GM23248 (cell line): ENCODE data around the gene PPP2R3B.
"Not testable (repeated sequence)": the region's sequence is repeated elsewhere in the genome, so short reads cannot be mapped to it uniquely, and the experiment has no call there.

Experiments
- EZH2 ChIP-seq: fragments of 200-600 bp; sonication (generic); IDR thresholded peaks from 2 replicates; pipeline ENCODE4 v1.6.1; 2018; ENCODE audit warnings: antibody characterized with exemption, mild to moderate bottlenecking; ENCODE audit not compliant: insufficient read depth, poor library complexity, severe bottlenecking
- EZH2phosphoT487 ChIP-seq: fragments of 200-600 bp; sonication (generic); IDR thresholded peaks from 2 replicates; pipeline ENCODE4 v1.6.1; 2018; ENCODE audit warnings: antibody characterized with exemption, moderate library complexity, mild to moderate bottlenecking, low read depth; ENCODE audit not compliant: insufficient read depth

GRCh38 chrX:385736-386135 is 971 bp downstream of the PPP2R3B start:
- TF ChIP-seq EZH2, EZH2phosphoT487: not testable (repeated sequence)
